SK-N-SH treated with all-trans-retinoic acid at 6 μM for 48 hours (cell line): ENCODE measurements around the gene EVX2.

Experiments
- ATAC-seq: fragments of 200-7000 bp; cut with Tn5 transposase; 3 replicates; pipeline ENCODE4 v1.9.1; 2020; ENCODE audit warnings: mild to moderate bottlenecking, moderate library complexity
- ARNTL ChIP-seq: fragments of 450-650 bp; formaldehyde crosslinking; IDR thresholded peaks from 2 replicates; pipeline ENCODE4 v1.5.0; 2020; ENCODE audit warnings: low read depth, mild to moderate bottlenecking, moderate library complexity, borderline replicate concordance
- BACH2 ChIP-seq: fragments of 250-450 bp; sonication (Bioruptor Pico); IDR thresholded peaks from 2 replicates; pipeline ENCODE4 v1.9.0; 2021; ENCODE audit warnings: mild to moderate bottlenecking, borderline replicate concordance
- CSDC2 ChIP-seq: fragments of 250-450 bp; sonication (Bioruptor Pico); IDR thresholded peaks from 2 replicates; pipeline ENCODE4 v1.5.0; 2020; ENCODE audit warnings: mild to moderate bottlenecking, moderate library complexity
- ESRRG ChIP-seq: fragments of 250-450 bp; sonication (Bioruptor Pico); IDR thresholded peaks from 2 replicates; pipeline ENCODE4 v1.6.1; 2021; ENCODE audit warnings: mild to moderate bottlenecking
- GLIS3 ChIP-seq: fragments of 250-450 bp; sonication (Bioruptor Pico); IDR thresholded peaks from 2 replicates; pipeline ENCODE4 v1.5.0; 2020; ENCODE audit warnings: mild to moderate bottlenecking, moderate library complexity
- ISL1 ChIP-seq: fragments of 250-450 bp; sonication (Bioruptor Pico); IDR thresholded peaks from 2 replicates; pipeline ENCODE4 v2.1.2; 2022; ENCODE audit warnings: mild to moderate bottlenecking, moderate library complexity
- OSR1 ChIP-seq: fragments of 250-450 bp; sonication (Bioruptor Pico); IDR thresholded peaks from 2 replicates; pipeline ENCODE4 v1.8.0; 2022; ENCODE audit warnings: moderate library complexity, mild to moderate bottlenecking, inconsistent platforms
- PPARA ChIP-seq: fragments of 250-450 bp; sonication (Bioruptor Pico); IDR thresholded peaks from 2 replicates; pipeline ENCODE4 v1.5.0; 2020; ENCODE audit warnings: mild to moderate bottlenecking, borderline replicate concordance
- RARB ChIP-seq: fragments of 250-450 bp; sonication (Bioruptor Pico); IDR thresholded peaks from 2 replicates; pipeline ENCODE4 v1.8.0; 2021; ENCODE audit warnings: mild to moderate bottlenecking, moderate library complexity
- SNAI2 ChIP-seq: fragments of 250-450 bp; sonication (Bioruptor Pico); IDR thresholded peaks from 2 replicates; pipeline ENCODE4 v1.5.0; 2020; ENCODE audit warnings: mild to moderate bottlenecking, moderate library complexity
- TCF4 ChIP-seq: fragments of 250-450 bp; sonication (Bioruptor Pico); IDR thresholded peaks from 2 replicates; pipeline ENCODE4 v1.8.0; 2021; ENCODE audit warnings: mild to moderate bottlenecking, moderate library complexity, borderline replicate concordance
- TOX ChIP-seq: fragments of 250-450 bp; sonication (Bioruptor Pico); IDR thresholded peaks from 2 replicates; pipeline ENCODE4 v1.8.0; 2021; ENCODE audit warnings: mild to moderate bottlenecking, moderate library complexity, borderline replicate concordance
- ZC3H10 ChIP-seq: fragments of 250-450 bp; sonication (Bioruptor Pico); IDR thresholded peaks from 2 replicates; pipeline ENCODE4 v1.5.1; 2021; ENCODE audit warnings: mild to moderate bottlenecking, moderate library complexity
- ZFP3 ChIP-seq: fragments of 250-450 bp; sonication (Bioruptor Pico); IDR thresholded peaks from 2 replicates; pipeline ENCODE4 v1.5.0; 2020; ENCODE audit warnings: mild to moderate bottlenecking, moderate library complexity
- ZFP30 ChIP-seq: fragments of 450-650 bp; formaldehyde crosslinking; IDR thresholded peaks from 2 replicates; pipeline ENCODE4 v1.5.0; 2022; ENCODE audit warnings: mild to moderate bottlenecking, moderate library complexity
- ZNF565 ChIP-seq: fragments of 450-650 bp; formaldehyde crosslinking; conservative IDR thresholded peaks from 2 replicates; pipeline ENCODE4 v1.5.0; 2020; ENCODE audit warnings: low read depth, mild to moderate bottlenecking, moderate library complexity
- ZNF70 ChIP-seq: fragments of 450-650 bp; formaldehyde crosslinking; IDR thresholded peaks from 2 replicates; pipeline ENCODE4 v1.5.0; 2020; ENCODE audit warnings: mild to moderate bottlenecking, moderate library complexity
- ZNF8 ChIP-seq: fragments of 450-650 bp; formaldehyde crosslinking; IDR thresholded peaks from 2 replicates; pipeline ENCODE4 v1.5.0; 2020; ENCODE audit warnings: mild to moderate bottlenecking, moderate library complexity
- TF ChIP-seq, protein P1 (sequence below): fragments of 250-450 bp; sonication (Bioruptor Pico); IDR thresholded peaks from 2 replicates; pipeline ENCODE4 v1.5.1; 2020; ENCODE audit warnings: low read depth, mild to moderate bottlenecking, moderate library complexity
- TF ChIP-seq, protein P2 (sequence below): fragments of 250-450 bp; sonication (Bioruptor Pico); IDR thresholded peaks from 2 replicates; pipeline ENCODE4 v1.5.0; 2020; ENCODE audit warnings: mild to moderate bottlenecking, moderate library complexity
- TF ChIP-seq, protein P3 (sequence below): fragments of 250-450 bp; sonication (Bioruptor Pico); IDR thresholded peaks from 2 replicates; pipeline ENCODE4 v1.5.1; 2021; ENCODE audit warnings: mild to moderate bottlenecking, moderate library complexity
- TF ChIP-seq, protein P4 (sequence below): fragments of 250-450 bp; sonication (Bioruptor Pico); IDR thresholded peaks from 2 replicates; pipeline ENCODE4 v1.8.0; 2020; ENCODE audit warnings: mild to moderate bottlenecking, moderate library complexity, borderline replicate concordance

The EVX2 gene

DNA sequence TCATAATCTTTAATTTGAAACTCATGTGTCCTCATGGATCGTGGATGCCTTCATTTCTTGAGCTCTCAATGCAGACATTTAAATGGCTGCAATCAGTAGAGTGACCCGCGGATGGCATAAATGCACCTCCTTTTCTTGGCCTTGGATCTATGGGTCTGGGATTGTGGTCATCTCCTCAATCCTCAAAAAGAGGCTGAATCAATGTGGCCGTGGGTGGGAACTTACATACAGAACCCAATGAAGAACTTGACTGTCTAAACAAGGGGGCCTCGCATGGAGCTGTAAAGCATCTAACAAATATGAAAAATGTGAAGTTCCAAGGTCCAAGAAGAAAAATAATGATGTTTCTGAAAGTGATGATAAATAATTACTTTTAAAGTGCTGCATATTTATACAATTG lies 11.7 kb upstream of the EVX2 start:
- TF ChIP-seq TOX (CRISPR knock-in tag) (no peak), OSR1 (CRISPR knock-in tag) (no peak), ZNF70 (CRISPR knock-in tag) (no peak), GLIS3 (CRISPR knock-in tag) (no peak), BACH2 (CRISPR knock-in tag) (no peak), ZNF565 (CRISPR knock-in tag) (no peak), ZC3H10 (CRISPR knock-in tag) (no peak), ISL1 (CRISPR knock-in tag) (no peak), ZNF8 (CRISPR knock-in tag) (no peak), ZFP30 (CRISPR knock-in tag) (no peak), RARB (CRISPR knock-in tag) (no peak), ZFP3 (no peak), CSDC2 (CRISPR knock-in tag) (no peak), SNAI2 (CRISPR knock-in tag) (no peak)
- TF ChIP-seq, protein P1, sequence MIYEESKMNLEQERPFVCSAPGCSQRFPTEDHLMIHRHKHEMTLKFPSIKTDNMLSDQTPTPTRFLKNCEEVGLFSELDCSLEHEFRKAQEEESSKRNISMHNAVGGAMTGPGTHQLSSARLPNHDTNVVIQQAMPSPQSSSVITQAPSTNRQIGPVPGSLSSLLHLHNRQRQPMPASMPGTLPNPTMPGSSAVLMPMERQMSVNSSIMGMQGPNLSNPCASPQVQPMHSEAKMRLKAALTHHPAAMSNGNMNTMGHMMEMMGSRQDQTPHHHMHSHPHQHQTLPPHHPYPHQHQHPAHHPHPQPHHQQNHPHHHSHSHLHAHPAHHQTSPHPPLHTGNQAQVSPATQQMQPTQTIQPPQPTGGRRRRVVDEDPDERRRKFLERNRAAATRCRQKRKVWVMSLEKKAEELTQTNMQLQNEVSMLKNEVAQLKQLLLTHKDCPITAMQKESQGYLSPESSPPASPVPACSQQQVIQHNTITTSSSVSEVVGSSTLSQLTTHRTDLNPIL (CRISPR knock-in tag) = no peak
- TF ChIP-seq, protein P2, sequence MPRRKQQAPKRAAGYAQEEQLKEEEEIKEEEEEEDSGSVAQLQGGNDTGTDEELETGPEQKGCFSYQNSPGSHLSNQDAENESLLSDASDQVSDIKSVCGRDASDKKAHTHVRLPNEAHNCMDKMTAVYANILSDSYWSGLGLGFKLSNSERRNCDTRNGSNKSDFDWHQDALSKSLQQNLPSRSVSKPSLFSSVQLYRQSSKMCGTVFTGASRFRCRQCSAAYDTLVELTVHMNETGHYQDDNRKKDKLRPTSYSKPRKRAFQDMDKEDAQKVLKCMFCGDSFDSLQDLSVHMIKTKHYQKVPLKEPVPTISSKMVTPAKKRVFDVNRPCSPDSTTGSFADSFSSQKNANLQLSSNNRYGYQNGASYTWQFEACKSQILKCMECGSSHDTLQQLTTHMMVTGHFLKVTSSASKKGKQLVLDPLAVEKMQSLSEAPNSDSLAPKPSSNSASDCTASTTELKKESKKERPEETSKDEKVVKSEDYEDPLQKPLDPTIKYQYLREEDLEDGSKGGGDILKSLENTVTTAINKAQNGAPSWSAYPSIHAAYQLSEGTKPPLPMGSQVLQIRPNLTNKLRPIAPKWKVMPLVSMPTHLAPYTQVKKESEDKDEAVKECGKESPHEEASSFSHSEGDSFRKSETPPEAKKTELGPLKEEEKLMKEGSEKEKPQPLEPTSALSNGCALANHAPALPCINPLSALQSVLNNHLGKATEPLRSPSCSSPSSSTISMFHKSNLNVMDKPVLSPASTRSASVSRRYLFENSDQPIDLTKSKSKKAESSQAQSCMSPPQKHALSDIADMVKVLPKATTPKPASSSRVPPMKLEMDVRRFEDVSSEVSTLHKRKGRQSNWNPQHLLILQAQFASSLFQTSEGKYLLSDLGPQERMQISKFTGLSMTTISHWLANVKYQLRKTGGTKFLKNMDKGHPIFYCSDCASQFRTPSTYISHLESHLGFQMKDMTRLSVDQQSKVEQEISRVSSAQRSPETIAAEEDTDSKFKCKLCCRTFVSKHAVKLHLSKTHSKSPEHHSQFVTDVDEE (CRISPR knock-in tag) = no peak

DNA sequence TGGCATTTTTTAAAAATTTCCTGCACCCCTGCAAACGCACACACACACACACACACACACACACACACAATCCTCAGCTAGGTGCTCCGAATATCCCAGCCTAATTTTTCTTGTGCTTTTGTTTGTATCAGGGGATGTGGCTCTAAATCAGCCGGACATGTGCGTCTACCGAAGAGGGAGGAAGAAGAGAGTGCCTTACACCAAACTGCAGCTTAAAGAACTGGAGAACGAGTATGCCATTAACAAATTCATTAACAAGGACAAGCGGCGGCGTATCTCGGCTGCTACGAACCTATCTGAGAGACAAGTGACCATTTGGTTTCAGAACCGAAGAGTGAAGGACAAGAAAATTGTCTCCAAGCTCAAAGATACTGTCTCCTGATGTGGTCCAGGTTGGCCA lies 10.6 kb upstream of the EVX2 start:
- TF ChIP-seq ZFP30 (CRISPR knock-in tag) (no peak), BACH2 (CRISPR knock-in tag) (no peak), ISL1 (CRISPR knock-in tag) (no peak), ZNF70 (CRISPR knock-in tag) (no peak), SNAI2 (CRISPR knock-in tag) (no peak), ZNF565 (CRISPR knock-in tag) (no peak), OSR1 (CRISPR knock-in tag) (no peak), GLIS3 (CRISPR knock-in tag) (no peak), PPARA (CRISPR knock-in tag) (no peak), ESRRG (CRISPR knock-in tag) (no peak), ZFP3 (no peak), TCF4 (CRISPR knock-in tag) (no peak), RARB (CRISPR knock-in tag) (no peak)
- TF ChIP-seq, protein P3, sequence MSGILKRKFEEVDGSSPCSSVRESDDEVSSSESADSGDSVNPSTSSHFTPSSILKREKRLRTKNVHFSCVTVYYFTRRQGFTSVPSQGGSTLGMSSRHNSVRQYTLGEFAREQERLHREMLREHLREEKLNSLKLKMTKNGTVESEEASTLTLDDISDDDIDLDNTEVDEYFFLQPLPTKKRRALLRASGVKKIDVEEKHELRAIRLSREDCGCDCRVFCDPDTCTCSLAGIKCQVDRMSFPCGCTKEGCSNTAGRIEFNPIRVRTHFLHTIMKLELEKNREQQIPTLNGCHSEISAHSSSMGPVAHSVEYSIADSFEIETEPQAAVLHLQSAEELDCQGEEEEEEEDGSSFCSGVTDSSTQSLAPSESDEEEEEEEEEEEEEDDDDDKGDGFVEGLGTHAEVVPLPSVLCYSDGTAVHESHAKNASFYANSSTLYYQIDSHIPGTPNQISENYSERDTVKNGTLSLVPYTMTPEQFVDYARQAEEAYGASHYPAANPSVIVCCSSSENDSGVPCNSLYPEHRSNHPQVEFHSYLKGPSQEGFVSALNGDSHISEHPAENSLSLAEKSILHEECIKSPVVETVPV = no peak
- TF ChIP-seq, protein P4, sequence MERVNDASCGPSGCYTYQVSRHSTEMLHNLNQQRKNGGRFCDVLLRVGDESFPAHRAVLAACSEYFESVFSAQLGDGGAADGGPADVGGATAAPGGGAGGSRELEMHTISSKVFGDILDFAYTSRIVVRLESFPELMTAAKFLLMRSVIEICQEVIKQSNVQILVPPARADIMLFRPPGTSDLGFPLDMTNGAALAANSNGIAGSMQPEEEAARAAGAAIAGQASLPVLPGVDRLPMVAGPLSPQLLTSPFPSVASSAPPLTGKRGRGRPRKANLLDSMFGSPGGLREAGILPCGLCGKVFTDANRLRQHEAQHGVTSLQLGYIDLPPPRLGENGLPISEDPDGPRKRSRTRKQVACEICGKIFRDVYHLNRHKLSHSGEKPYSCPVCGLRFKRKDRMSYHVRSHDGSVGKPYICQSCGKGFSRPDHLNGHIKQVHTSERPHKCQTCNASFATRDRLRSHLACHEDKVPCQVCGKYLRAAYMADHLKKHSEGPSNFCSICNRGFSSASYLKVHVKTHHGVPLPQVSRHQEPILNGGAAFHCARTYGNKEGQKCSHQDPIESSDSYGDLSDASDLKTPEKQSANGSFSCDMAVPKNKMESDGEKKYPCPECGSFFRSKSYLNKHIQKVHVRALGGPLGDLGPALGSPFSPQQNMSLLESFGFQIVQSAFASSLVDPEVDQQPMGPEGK (CRISPR knock-in tag) = no peak
- ATAC-seq = no peak

More for the DNA sequence above, 11.7 kb upstream of the EVX2 start:
- no peak for ATAC-seq

DNA sequence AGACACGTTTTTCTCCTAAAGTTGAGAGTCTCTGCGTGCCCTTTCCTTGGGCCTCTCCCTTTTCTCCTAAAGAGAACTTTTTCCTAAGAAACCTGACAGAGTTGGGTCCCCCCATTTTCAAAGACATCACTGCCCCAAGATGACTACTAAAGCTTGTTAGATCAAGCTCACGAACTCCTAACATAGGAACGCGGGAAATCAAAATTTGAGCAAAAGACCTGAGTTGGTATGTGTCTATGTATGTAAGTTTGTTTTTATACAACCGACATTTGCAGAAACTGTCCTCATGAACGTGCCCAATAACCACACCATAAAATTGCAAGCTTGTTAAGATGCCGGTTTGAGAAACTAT lies 10.1 kb upstream of the EVX2 start:
- ATAC-seq = no peak
- TF ChIP-seq ESRRG (CRISPR knock-in tag) (no peak), ZFP30 (CRISPR knock-in tag) (no peak), SNAI2 (CRISPR knock-in tag) (no peak), TOX (CRISPR knock-in tag) (no peak), ZNF565 (CRISPR knock-in tag) (no peak), CSDC2 (CRISPR knock-in tag) (no peak), ARNTL (CRISPR knock-in tag) (no peak), RARB (CRISPR knock-in tag) (no peak), ZC3H10 (CRISPR knock-in tag) (no peak), ZFP3 (no peak), OSR1 (CRISPR knock-in tag) (no peak), BACH2 (CRISPR knock-in tag) (no peak), PPARA (CRISPR knock-in tag) (no peak), TCF4 (CRISPR knock-in tag) (no peak), ISL1 (CRISPR knock-in tag) (no peak)
- TF ChIP-seq, protein P4 (CRISPR knock-in tag) = no peak
- TF ChIP-seq, protein P2 (CRISPR knock-in tag) = no peak
- TF ChIP-seq, protein P3 = no peak
